ENCODE results near the gene SORCS2.

Gene SORCS2

GRCh38 chr4:7186031-7186430 lies 6.3 kb upstream of the SORCS2 start:
- TF ChIP-seq TAF1 (IDR thresholded peaks at IDR 0.05; ENCODE audit: borderline replicate concordance, insufficient read depth, low read length) (no peak), POLR2AphosphoS5 (IDR thresholded peaks at IDR 0.05; ENCODE audit: low read depth, low read length) (no peak), FOXP2 (optimal IDR thresholded peaks at IDR 0.05; ENCODE audit: borderline replicate concordance, extremely low read depth, extremely low read length, insufficient read depth) (no peak), SIN3A (IDR thresholded peaks at IDR 0.05; ENCODE audit: borderline replicate concordance, insufficient read depth, low read length) (no peak), REST (IDR thresholded peaks at IDR 0.05; ENCODE audit: insufficient read depth in 1 of 2, low read depth in 2 of 2, low read length in 2 of 2) (no peak)

DNA sequence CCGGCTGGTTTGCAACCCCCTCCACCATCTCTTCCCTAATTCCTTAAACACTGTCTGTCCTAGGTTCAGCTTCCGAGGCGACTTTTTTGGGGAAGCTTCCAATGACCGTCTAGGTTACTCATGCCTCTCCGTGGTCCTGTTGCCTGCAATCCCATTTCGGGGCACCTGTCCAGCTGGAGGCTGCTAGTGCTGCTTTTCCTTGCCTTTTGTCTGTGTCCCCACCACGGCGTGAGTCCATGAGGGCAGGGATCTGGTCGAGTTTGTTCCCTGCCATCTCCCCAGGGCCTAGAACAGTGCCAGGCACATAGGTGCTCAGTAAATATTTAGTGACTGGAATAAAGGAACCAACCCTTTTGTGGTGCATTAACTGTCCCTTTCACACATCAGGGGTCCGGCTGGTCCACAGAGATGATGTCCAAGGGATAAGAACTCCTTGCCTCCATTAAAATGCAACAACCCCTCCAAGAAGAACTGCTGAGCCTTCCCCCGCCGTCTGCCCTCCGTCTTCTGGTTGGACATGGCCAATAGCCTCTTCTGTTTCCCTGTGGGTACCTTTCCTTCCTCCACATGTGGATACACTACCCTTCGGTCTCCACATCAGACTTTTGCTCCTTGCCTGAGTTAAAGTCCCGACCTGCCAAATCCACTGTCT lies 5.7 kb upstream of the SORCS2 start:
- TF ChIP-seq POLR2AphosphoS5 (IDR thresholded peaks at IDR 0.05; ENCODE audit: low read depth, low read length) (no peak), TAF1 (IDR thresholded peaks at IDR 0.05; ENCODE audit: borderline replicate concordance, insufficient read depth, low read length) (no peak), REST (IDR thresholded peaks at IDR 0.05; ENCODE audit: insufficient read depth in 1 of 2, low read depth in 2 of 2, low read length in 2 of 2) (no peak), SIN3A (IDR thresholded peaks at IDR 0.05; ENCODE audit: borderline replicate concordance, insufficient read depth, low read length) (no peak), FOXP2 (optimal IDR thresholded peaks at IDR 0.05; ENCODE audit: borderline replicate concordance, extremely low read depth, extremely low read length, insufficient read depth) (no peak)

DNA sequence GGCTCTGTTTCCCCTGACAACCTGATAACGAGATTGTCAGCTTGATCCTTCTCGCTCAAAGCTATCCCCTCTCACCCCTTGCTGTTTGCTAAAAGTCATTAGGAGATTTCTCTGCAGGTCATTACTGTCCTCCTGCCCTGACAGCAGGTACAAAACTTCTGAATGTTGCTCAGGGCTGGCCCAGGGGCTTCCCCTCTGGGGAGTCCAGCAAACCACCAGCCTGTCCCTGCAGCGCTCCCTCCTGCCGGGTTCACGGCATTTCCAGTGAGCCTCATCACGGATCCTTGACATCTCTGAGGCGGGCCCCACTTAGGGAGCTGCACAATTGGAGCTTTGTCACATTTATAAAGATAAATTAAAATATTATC lies 5.2 kb upstream of the SORCS2 start:
- TF ChIP-seq POLR2AphosphoS5 (IDR thresholded peaks at IDR 0.05; ENCODE audit: low read depth, low read length) (no peak), TAF1 (IDR thresholded peaks at IDR 0.05; ENCODE audit: borderline replicate concordance, insufficient read depth, low read length) (no peak), FOXP2 (optimal IDR thresholded peaks at IDR 0.05; ENCODE audit: borderline replicate concordance, extremely low read depth, extremely low read length, insufficient read depth) (no peak), SIN3A (IDR thresholded peaks at IDR 0.05; ENCODE audit: borderline replicate concordance, insufficient read depth, low read length) (no peak), REST (IDR thresholded peaks at IDR 0.05; ENCODE audit: insufficient read depth in 1 of 2, low read depth in 2 of 2, low read length in 2 of 2) (no peak)

GRCh38 chr4:7187691-7188090 lies 4.6 kb upstream of the SORCS2 start:
- no peak for TF ChIP-seq REST (IDR thresholded peaks at IDR 0.05; ENCODE audit: insufficient read depth in 1 of 2, low read depth in 2 of 2, low read length in 2 of 2)
- TF ChIP-seq TAF1 (IDR thresholded peaks at IDR 0.05; ENCODE audit: borderline replicate concordance, insufficient read depth, low read length): no peak

- TF ChIP-seq POLR2AphosphoS5 (IDR thresholded peaks at IDR 0.05; ENCODE audit: low read depth, low read length) (no peak), REST (IDR thresholded peaks at IDR 0.05; ENCODE audit: insufficient read depth in 1 of 2, low read depth in 2 of 2, low read length in 2 of 2) (no peak), FOXP2 (optimal IDR thresholded peaks at IDR 0.05; ENCODE audit: borderline replicate concordance, extremely low read depth, extremely low read length, insufficient read depth) (no peak), SIN3A (IDR thresholded peaks at IDR 0.05; ENCODE audit: borderline replicate concordance, insufficient read depth, low read length) (no peak), TAF1 (IDR thresholded peaks at IDR 0.05; ENCODE audit: borderline replicate concordance, insufficient read depth, low read length) (no peak)
Observed at GRCh38 chr4:7189066-7189465, 3.3 kb upstream of the SORCS2 start.

Data from PFSK-1 (cell line).